ENCODE results near the gene SZT2. TPM values are rescaled to one million over a fixed set of nuclear protein-coding genes. Genes with fewer than 3 reads are reported as not detected.

The SZT2 gene
- total RNA-seq, 1 donor from 2014 or later = 11.0 TPM

DNA sequence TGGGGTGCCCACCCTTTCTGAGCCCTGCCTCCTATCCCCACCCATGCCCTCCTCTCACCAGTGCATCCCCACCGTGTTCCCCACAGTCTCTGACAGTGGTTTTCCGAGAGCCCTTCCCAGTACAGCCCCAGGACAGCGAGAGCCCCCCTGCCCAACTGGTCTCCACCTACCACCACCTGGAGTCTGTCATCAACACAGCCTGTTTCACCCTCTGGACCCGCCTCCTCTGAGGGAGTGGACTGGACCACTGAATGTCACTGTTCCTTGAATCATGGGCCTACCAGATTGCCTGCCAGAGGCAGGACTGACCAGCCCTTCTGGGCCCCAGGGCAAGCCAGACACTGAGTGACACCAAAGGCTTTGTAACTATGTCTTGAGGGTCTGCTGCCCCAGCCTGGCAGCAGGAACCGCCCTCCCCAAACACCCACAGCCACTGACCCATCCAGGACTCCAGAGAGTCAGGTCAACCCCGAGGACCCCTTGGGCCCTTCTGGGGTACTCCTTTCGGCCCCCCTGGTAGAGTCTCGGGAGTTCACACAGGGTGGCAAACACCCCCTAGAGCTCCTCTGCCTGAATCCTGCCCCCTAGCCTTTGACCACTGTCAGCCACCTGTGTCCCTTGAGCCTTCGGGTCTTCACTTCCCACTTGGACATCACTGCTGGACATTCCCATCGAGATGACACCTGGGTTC, 60.7 kb downstream of the SZT2 start:
- Histone ChIP-seq H4K20me1 (ENCODE audit: low read depth) (peaks cover 6% of the 10 kb centered on the region), H2AFZ (replicated peaks) (no peak overlapping the region), H3K27ac (no peak overlapping the region), H3K79me2 (ENCODE audit: low read depth) (no peaks in the 10 kb centered on the region), H3K4me2 (no peak overlapping the region), H3K36me3 (no peaks in the 10 kb centered on the region), H3K4me3 (no peak overlapping the region), H3K9me3 (ENCODE audit: low read depth) (no peaks in the 10 kb centered on the region), H3K27me3 (no peaks in the 10 kb centered on the region), H3K4me1 (peaks cover 9% of the 10 kb centered on the region), H3K9ac (no peak overlapping the region), H3F3A (ENCODE audit: low read depth) (peaks cover 27% of the 10 kb centered on the region)
- no peak for DNase-seq (ENCODE audit: low spot score)
- Mint-ChIP-seq H3K4me1 (peaks cover 25% of the 10 kb centered on the region), H3K9me3 (no peaks in the 10 kb centered on the region), H3K4me3 (no peak overlapping the region), H3K36me3 (peaks cover 46% of the 10 kb centered on the region), H3K27me3 (ENCODE audit: insufficient read depth, low read depth) (peaks cover 13% of the 10 kb centered on the region), H3K27ac (no peak overlapping the region)
- TF ChIP-seq, protein P1, sequence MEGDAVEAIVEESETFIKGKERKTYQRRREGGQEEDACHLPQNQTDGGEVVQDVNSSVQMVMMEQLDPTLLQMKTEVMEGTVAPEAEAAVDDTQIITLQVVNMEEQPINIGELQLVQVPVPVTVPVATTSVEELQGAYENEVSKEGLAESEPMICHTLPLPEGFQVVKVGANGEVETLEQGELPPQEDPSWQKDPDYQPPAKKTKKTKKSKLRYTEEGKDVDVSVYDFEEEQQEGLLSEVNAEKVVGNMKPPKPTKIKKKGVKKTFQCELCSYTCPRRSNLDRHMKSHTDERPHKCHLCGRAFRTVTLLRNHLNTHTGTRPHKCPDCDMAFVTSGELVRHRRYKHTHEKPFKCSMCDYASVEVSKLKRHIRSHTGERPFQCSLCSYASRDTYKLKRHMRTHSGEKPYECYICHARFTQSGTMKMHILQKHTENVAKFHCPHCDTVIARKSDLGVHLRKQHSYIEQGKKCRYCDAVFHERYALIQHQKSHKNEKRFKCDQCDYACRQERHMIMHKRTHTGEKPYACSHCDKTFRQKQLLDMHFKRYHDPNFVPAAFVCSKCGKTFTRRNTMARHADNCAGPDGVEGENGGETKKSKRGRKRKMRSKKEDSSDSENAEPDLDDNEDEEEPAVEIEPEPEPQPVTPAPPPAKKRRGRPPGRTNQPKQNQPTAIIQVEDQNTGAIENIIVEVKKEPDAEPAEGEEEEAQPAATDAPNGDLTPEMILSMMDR (IDR thresholded peaks at IDR 0.05) = no peak
- no peak for TF ChIP-seq EZH2 (IDR thresholded peaks at IDR 0.05)
- no peak for TF ChIP-seq EZH2phosphoT487 (IDR thresholded peaks at IDR 0.05)

DNA sequence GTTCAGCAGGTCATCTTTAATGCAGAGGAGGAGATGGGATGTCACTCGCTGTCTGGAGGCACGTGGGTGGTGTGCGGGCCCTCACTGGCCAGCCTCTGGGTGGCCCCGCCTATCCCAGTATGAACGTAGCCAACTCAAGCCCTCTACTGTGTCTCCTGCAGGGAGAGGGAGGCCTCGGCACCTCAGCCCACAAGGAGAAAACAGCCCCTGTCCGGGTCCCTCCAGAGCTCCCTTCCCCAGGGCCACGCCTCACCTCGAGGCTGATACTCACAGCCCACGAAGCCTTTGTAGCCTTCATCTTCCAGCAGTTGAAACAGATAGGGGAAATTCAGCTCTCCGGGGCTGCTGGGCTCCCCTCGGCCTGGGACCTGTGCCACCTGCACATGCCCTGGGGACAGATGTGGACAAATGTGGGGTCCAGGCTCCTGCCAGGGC, 61.5 kb downstream of the SZT2 start:
- Histone ChIP-seq H3F3A (ENCODE audit: low read depth) (peaks cover 27% of the 10 kb centered on the region), H3K79me2 (ENCODE audit: low read depth) (no peaks in the 10 kb centered on the region), H3K36me3 (no peaks in the 10 kb centered on the region), H2AFZ (replicated peaks) (no peak overlapping the region), H3K9me3 (ENCODE audit: low read depth) (no peaks in the 10 kb centered on the region), H3K4me2 (no peak overlapping the region), H3K9ac (no peak overlapping the region), H3K27me3 (no peaks in the 10 kb centered on the region), H3K4me1 (peaks cover 9% of the 10 kb centered on the region), H3K27ac (no peak overlapping the region), H3K4me3 (no peak overlapping the region), H4K20me1 (ENCODE audit: low read depth) (peaks cover 6% of the 10 kb centered on the region)
- H3K36me3 Mint-ChIP-seq = peaks cover 42% of the 10 kb centered on the region
- no peak for TF ChIP-seq EZH2 (IDR thresholded peaks at IDR 0.05)
- TF ChIP-seq, protein P1 (IDR thresholded peaks at IDR 0.05) = no peak
- no peak for TF ChIP-seq EZH2phosphoT487 (IDR thresholded peaks at IDR 0.05)
- no peak overlapping the region for H3K4me3 Mint-ChIP-seq
- H3K27ac Mint-ChIP-seq = no peak overlapping the region
- peaks cover 13% of the 10 kb centered on the region for H3K27me3 Mint-ChIP-seq (ENCODE audit: insufficient read depth, low read depth)
- H3K9me3 Mint-ChIP-seq = no peaks in the 10 kb centered on the region
- peaks cover 21% of the 10 kb centered on the region for H3K4me1 Mint-ChIP-seq
- DNase-seq (ENCODE audit: low spot score) = no peak

DNA sequence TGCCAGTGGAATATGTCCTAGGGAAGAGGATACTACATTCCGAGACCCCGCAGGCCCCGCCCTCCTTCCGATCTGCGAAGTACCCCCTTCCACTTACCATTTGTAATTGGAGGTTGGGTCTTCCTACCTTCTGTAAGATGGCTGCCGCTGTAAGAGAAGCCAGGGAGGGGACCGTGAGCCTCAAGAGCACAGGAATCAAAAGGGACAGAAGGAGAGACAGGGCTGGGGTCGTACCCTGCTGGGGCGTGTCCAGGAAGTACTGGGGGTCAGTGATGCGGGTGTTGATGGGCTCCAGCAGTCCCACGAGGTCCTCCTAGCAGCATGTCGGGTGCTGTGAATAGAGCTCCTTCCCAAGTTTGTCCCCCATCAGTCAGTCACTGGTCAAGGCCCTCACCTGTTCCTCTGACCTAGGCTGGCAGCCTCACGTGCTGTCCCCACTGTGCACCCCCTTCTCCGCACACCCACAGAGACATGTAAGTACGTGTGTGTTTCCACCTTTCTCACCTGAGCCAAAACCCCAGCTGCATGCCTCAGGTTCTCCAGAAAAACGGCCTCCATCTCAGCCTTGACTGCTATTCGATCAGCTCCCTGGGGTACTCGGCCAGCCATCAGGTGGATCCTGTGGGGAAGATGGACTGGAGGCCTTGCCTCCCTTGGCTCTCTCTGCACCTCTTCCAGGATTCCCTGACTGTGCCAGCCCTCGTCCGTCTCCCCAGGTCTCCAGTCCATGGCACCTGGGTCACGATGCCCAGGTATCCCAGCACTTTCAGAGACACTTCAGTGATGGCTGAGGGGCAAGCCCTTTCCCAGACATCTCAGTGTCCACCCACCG, 62.2 kb downstream of the SZT2 start:
- Histone ChIP-seq H3K4me3 (no peak overlapping the region), H3K9ac (no peak overlapping the region), H3K27ac (no peak overlapping the region), H3K79me2 (ENCODE audit: low read depth) (no peaks in the 10 kb centered on the region), H2AFZ (replicated peaks) (no peak overlapping the region), H3K4me2 (no peak overlapping the region), H3K27me3 (no peaks in the 10 kb centered on the region), H3F3A (ENCODE audit: low read depth) (peaks cover 27% of the 10 kb centered on the region), H3K36me3 (no peaks in the 10 kb centered on the region), H4K20me1 (ENCODE audit: low read depth) (peaks cover 6% of the 10 kb centered on the region), H3K9me3 (ENCODE audit: low read depth) (no peaks in the 10 kb centered on the region), H3K4me1 (peaks cover 9% of the 10 kb centered on the region)
- Mint-ChIP-seq H3K4me1 (peaks cover 21% of the 10 kb centered on the region), H3K9me3 (no peaks in the 10 kb centered on the region), H3K27ac (no peak overlapping the region), H3K36me3 (peaks cover 37% of the 10 kb centered on the region), H3K4me3 (no peak overlapping the region), H3K27me3 (ENCODE audit: insufficient read depth, low read depth) (peaks cover 13% of the 10 kb centered on the region)
- TF ChIP-seq, protein P1 (IDR thresholded peaks at IDR 0.05) = no peak
- no peak for DNase-seq (ENCODE audit: low spot score)
